Glomerular visceral epithelial cell (primary cell): Measurements from ENCODE around the gene PIK3R2.
"Not testable (repeated sequence)": the region's sequence is repeated elsewhere in the genome, so short reads cannot be mapped to it uniquely, and the experiment has no call there.

Experiments
- DNase-seq: peaks from one replicate; pipeline ENCODE4 v3.0.0-alpha.2; 2016; ENCODE audit errors: extremely low spot score

The PIK3R2 gene

DNA sequence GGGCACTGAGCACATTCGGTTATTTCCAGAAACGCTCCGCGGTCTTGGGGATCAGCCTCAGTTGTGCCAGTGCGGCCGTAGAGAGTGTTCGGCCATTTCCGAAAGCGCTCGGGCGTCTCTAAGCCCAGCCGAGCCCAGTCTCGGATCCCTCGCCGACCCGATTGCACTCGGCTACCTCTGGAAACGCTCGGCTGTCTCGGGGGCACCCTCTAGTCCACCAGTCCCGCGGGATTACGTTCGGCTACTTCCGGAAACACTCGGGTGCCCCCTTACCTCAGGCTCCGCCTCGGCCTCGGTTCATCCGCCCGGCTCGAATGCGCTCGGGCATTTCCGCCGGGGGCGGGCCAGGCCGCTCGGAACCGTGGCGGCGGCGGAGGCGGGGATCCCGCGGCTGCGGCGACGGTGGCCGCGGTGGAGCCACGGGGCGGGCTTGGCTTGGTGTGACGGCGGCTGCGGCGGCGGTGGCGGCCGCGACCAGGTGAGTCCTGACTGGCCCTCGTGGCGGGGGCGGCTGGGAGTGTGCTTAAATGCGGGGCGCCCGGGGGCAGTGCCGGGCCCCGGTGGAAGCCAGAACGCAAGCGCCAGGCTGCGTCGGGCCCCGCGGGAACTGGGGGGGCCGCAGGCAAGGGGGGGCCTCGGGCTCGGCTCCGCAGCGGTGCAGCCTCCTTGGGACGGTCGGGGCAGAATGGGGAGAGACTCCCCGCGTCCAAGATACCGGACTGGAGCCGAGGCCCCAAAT lies at the start of gene PIK3R2:
Gene PIK3R2 (plus strand): TSS at position 347 of the 739 bp plus-strand sequence. CDS start 2,717 bp downstream, outside the sequence.
- DNase-seq = peak; percentile 100

DNA sequence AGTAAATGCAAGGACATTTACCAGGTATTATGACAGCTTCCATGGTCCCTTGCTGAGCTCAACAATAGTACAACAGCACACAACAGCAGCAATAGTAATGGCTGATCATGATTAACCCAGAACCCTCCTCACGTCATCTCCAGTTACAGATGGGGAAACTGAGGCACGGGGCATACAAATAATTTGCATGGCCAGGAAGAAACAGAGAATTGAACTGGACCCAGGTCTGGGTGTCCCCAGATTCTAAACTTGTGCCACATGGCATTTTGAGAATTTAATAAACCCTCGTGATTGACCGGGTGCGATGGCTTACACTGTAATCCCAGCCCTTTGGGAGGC lies 48.2 kb upstream of the PIK3R2 start:
- DNase-seq = no peak

DNA sequence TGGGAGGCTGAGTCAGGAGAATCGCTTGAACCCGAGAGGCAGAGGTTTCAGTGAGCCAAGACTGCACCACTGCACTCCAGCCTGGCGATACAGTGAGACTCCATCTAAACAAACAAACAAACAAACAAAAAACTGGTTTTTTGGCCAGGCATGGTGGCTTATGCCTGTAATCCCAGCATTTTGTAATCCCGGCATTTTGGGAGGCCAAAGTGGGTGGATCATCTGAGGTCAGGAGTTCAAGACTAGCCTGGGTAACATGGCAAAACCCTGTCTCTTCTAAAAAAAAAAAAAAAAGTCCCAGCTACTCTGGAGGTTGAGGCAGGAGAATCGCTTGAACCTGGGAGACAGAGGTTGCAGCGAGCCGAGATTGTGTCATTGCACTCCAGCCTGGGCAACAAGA lies 47.7 kb upstream of the PIK3R2 start:
- not testable (repeated sequence) for DNase-seq

DNA sequence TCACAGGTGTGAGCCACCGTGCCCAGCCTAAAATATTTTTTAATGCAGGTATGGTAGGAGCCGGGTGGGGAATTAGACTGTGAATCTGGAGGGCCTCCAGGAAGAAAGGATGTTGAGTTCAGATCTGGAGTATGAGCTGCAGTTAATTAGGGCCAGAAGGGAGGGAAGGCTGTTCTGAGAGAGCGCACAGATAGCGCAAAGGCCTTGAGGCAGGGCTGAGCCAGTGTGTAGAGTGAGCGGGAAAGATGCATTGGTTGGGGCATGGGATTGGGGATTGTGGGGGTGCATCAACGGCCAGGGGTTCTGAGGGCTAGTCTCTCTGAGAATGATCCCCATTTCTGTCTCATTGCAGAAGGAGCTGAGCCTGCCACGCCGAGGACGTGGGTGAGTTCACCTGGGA lies 45.7 kb upstream of the PIK3R2 start:
- no peak for DNase-seq

DNA sequence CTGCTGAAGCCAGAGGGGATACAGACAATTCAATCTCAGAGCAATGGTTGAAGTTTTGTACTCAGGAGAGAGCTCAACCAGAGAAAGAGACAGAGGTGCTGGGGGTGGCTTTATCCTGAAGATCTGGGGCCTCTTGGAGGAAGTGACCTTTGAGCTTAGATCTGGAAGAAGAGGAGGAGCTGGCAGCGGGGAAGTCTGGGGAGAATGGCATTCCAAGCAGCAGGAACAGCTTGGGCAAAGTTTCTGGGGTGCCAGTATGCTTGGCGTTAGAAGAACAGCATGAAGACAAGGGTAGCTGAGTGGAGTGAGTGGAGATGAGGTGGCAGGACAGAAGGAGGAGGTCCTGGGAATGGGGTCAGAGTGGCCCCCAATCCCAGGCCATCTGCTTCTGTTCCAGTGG lies 44.1 kb upstream of the PIK3R2 start:
- DNase-seq = no peak

DNA sequence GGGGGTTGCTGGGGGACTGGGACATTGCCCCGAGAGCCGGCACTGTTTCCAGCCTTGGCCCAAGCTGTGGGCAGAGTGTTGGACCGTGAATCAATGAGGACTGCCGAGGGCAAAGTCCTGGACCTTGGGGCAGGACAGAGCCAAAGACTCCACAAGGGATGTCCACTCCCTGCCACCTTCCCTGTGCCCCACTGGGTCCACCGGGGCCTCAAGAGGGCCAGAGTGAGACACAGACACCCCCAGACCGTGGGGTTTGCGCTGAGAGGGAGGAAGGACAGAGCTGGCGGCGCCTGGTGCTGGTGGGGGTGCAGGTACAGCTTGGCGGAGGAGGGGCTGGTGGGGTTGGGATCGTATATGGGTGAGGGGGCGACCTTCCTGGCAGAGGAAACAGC lies 43.6 kb upstream of the PIK3R2 start:
- DNase-seq = no peak

DNA sequence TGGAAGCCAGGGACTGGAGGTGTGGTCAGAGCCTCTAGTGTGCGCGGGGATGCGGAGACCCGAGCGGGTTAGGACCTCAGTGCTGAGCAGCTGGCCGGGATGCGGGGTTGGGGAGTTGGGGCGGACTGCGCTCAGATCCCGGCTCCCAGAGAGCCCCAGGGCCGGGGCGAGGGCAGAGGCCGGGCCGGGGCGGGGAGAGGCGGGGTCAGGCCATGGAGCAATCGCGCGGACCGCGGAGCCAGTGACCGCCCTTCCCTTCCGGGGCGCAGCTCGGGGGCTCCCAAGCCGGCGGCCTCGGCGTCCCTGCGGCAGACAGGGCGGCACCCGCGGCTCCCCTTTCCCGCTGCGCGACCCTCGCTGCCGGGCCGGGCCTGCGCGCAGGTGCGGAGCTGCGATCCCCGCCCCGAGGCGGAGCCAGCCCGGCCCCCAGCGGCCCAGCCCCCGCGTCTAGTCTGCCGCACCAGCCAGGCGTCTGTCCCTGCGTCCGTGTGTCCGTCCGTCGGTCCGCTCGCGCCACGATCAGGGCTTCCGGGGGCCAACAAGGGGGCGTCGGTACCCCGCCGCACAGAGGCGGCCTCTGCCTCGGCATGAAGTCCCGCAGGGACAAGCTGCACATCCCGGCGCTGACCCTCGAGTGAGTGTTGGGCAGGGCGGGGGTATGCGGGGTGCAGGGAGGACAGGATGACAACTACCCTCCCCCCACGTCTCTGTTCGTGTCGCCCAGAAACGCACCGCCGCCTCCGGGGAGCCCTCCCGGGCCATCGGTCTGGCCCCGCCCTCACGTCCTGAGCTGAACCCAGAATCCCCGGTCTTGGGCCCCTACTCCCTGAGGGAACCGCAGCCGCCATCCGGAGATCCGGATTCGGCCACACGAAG lies 43.0 kb upstream of the PIK3R2 start:
- peak; percentile 33 for DNase-seq

DNA sequence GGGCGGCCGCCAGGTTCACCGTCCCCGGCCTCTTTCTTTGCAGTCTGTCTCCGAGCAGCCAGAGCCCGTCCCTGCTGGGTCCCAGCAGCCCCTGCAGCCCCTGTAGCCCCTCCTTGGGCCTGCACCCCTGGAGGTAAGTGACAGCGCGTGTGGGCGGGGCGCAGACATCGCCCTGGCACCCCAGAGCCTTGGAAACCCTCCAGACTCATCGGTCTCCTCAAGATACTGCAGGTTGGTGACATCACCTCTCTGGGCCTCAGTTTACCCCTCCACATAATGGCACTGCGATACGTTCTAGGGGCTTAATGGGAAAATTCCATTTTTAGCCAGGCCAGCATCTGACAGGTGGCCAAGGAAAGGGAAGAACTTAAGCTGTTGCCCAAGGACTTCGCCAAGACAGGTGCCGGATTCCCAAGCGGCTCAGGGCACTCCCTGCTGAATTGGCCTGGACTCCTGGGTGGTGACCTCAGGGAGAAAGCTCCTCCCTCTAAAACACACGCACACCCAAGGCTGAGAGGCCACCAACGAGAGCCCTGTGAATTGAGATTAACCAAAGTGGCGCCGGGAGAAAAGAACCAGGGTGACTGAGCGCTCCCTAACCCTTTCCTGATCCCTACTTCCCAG lies 42.2 kb upstream of the PIK3R2 start:
- DNase-seq = no peak

DNA sequence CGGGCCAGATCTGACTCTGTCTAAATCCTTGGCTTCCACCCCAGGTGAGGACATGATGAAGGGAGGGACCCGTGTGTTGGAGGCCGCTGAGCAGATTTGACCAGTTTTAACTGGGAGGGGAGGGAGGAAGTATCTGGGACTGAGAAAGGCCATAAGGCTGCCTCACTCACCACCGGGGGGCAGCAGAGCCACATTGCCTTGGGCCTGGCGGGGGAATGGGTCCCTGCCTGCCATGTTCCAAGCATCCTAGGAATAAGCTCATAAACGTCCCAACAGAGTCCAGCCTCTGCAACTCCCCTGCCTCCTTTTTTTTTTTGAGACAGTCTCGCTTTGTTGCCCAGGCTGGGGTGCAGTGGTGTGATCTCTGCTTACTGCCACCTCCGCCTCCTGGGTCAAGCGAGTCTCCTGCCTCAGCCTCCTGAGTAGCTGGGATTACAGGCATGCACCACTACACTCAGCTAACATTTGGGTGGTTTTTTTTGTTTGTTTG lies 39.9 kb upstream of the PIK3R2 start:
- DNase-seq = peak; percentile 81

DNA sequence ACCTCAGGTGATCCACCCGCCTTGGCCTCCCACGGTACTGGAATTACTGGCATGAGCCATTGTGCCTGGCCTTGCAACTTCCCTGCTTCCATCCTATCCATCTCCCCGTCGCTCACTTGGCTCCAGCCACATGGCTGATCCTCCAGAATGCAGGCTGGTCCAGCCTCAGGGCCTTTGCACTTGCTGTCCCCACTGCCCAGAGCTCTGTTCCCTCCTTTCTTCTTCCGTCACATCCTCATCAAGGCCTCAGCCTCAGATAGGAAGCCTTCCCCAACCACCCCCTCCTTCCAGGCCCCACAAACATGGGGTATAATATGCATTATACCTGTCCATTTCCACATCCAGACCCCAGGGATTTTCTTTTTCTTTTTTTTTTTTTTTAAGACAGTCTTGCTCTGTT lies 39.1 kb upstream of the PIK3R2 start:
- DNase-seq = no peak

DNA sequence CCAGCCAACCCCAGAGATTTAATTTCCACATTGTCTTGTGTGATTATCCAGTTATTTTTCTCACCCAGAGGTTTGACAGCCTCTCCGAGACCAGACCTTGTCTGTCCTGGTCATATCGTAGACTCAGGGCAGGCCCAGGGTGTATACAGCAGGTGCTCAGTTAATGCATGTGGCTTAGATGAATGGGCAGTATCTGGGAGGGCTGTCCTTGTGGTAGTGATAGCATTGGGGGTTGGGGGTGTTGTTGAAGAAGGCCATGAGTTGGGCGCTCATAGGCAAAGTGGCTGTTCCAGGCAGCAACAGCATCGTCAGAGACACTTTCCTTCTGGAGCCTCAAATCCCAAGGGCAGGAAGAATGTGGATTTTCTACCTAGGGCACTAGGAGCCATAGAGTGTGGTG lies 38.5 kb upstream of the PIK3R2 start:
- no peak for DNase-seq

DNA sequence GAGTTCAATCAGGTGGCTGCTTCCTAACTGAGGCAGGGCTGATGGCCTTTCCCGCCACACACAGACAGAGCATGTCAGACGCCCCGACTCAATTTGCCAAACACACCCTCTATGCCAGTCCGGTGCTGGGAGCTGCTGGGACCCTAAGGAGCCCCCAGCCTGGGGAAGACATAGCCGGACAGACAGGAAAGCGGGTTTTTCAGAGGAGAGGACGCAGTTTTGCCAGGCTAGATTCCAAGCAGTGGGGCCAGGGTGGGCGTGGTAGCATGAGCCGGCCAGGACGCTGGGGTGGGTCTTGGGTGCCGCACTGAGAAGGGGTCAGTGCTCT lies 35.6 kb upstream of the PIK3R2 start:
- DNase-seq = no peak

DNA sequence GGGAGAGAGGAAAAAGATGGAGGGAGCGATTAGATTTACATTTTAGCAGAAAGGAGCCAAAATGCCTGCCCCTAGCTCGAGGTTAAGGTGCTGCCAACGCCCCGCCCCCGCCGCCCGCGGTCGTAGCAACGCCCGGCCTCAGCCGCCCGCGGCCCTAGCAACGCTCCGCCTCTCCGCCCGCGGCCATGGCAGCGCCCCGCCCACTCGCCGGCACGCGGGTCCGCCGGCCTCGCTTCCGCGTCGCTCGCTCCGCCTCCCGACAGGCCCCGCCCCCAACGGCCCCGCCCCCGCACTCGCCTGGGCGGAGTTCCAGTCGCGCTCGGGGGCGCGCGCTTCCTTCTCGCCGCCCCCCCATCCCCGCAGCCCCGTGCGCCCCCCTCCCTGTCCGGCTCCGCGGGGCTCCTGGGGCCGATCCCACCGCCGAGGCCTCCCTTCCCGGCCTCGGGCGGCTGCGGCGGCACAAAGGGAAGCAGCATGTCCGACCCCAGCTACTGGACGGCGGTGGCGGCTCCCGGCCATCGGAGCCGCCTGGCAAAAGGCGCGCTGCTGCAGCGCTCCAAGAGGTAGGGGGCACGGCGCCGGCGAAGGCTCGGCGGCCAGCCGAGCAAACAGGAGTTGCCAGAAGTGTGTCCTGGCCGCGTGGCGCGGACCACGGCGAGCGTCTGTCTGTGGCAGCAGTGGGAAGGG lies 35.1 kb upstream of the PIK3R2 start:
- peak; percentile 92 for DNase-seq

DNA sequence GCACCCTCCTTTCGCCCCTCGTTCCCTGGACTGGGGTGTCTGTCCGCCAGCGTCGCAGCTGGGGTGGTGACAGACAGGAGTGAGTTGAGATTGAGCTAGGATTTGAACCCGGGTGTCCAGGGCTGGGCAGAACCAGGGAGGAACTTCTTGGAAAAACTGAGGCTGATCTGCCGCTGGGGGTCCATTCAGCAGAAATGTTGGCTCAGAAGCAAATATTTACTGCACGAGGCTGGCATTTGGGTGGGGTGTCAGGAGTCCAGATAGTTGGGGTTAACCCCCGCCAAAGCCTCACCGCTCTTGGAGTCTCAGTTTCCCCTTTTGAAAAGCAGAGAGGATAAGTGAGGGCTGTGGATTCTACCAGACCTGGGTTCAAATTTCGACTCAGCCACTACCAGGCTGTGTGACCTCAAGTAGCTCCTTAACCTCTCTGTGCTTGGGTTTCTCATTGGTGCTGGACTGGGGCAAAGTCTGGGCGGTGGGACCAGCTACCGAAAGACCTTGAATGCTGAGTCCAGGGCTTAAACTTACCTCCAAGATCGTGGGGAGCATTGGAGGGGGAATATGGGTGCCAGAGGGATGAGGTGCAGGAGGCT lies 34.4 kb upstream of the PIK3R2 start:
- DNase-seq = no peak

DNA sequence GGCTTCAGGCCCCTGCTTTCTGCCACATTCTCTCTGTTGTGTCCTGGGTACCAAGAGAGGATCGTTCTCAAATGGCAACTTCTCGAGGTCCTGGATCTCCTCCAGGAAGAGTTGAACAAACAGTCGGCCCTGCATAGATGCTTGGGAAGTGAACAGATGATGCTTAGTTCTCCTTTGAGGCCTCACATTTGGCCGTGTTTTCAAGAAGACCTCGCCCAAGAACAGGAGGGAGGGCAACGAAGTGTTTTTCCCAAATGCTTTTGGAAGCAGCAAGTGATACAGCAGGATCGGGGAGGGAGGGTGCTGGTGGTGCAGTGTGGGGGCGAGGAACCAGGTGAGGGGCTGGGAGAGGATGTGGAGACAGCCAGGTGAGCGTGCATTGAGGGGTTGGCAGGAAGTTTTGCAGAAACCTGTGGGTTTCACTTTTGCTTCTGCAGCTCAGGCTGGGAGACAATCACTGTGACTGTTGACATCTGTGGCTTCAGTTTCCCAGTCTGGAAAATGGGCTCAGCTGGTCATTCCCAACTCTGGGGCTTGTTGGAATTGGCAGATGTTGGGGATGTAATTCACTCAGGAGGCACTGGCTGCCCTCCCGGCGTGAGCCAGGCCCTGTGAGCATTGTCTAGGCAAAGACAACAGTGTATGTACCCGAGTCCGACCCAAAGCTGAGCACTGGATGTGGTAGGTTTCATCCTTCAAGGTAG lies 33.8 kb upstream of the PIK3R2 start:
- no peak for DNase-seq

DNA sequence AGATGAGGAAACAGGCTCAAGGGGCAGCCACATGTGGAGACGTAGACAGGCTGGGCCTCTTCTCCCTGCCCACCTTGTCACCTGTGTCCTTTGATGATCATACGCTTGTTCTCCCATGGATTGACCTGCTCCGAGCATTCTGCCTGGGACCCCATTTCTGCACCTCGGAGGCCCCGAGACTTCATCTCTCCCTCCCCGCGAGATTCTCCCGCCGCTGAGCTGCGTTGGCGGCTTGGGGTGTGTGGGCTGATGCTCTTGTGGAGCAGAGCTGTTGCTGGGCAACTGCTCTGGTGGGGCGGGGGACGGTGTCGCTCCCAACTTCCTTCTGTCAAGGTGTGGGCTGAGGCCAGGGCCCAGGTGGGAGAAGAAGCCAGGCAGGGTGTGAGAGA lies 33.3 kb upstream of the PIK3R2 start:
- DNase-seq = no peak

DNA sequence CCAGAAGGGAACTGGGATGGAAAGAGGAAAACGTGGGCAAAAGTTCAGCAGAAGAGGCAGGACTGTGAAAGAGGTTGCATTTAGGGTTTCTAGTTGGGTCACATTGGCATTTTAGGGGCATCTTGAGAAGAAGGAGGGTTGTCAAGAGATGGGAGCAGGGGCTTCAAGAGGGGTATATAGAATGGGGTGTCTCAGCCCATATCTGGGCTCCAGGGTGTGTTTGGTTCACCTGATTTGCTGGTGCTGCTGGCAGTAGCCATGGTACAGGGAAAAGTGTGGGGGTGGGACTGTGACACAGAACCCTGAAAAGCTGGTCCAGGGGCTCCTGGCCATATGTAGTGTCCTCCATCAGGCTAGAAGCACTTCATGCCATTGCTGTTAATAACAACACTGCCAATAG lies 32.8 kb upstream of the PIK3R2 start:
- no peak for DNase-seq

DNA sequence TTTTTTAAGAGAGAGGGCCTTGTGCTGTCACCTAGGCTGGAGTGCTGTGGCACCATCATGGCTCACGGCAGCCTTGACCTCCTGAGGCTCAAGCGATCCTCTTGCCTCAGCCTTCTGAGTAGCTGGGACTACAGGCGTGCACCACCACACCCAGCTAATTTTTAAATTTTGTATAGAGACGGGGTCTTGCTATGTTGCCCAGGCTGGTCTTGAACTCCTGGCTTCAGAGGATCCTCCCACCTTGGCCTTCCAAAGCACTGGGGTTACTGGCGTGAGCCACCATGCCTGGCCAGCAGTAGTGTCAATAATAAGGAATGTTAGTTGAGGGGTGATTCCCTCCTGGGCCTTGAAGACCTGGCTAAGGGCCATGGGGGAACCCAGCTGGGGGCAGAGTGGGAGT lies 31.8 kb upstream of the PIK3R2 start:
- no peak for DNase-seq

DNA sequence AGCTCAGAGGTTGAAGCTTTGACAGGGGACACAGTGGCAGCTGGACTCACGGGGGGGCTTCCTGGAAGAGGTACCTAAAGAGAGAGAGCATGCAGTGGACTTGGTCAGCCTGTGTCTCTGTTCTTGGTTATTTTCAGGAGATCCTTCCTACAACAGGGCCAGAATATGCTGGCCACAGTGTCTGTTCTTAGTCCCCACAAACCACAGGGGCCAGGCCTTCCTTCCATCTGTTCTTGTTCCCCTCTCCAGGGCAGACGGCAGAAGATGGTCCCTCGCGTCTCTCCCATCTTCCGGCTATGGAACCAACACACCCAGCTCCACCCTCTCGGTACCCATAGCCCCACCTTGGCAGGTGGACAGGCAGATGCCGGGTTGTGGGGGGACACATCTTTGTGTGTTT lies 30.5 kb upstream of the PIK3R2 start:
- no peak for DNase-seq

DNA sequence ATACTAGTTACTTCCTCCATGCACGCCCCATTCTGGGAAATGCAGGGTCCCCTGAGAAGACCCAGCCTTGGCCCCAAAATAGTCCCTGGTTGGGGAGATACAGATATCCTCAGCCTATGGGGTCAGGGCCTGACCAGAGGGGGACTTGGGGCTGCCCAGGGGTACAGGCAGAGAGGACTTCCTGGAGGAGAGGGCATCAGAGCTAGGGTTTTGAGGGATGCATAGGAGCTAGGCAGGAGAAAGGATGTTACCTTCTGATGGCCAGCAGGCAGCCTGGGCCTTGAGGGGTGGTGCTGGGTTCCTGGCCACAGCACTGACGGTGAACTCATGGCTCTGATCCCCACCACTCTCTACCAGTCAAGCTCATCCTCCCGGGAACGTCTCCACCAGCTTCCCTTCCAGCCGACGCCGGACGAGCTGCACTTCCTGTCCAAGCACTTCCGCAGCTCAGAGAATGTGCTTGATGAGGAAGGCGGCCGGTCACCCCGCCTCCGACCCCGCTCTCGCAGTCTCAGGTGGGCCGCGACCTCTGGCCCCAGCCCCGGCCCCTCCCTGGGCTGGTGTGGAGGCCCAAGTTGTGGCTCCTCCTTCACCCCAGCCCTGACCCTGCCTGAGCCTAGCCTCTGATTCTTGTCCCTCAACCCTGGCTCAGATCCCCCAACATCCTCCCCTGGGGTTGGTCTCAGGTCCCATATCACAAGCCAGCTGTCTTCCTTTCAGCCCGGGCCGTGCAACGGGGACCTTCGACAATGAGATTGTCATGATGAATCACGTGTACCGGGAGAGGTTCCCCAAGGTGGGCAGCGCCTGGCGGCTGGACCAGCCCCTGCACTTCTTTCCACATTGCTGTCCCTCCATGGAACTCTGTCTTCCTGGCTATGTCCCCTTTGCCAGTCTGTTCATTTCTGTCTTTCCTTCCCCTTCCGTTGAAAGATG lies 29.8 kb upstream of the PIK3R2 start:
- DNase-seq = no peak
